Tongue (tissue), 2 donors: ENCODE measurements around the gene PARG. TPM values are rescaled to one million over a fixed set of nuclear protein-coding genes. Genes with fewer than 3 reads are reported as not detected.
A peak's percentile ranks its signal among the peaks of the same experiment; 100 is the strongest.
"Not testable (repeated sequence)": the region's sequence is repeated elsewhere in the genome, so short reads cannot be mapped to it uniquely, and the experiment has no call there.

Experiments used
- DNase-seq: peaks from one replicate; pipeline ENCODE4 v3.0.0-alpha.2; 2015
- total RNA-seq: library from RNA; depleted of rRNA; stranded (reverse); fragments of >200 nt; gene quantifications from one replicate; pipeline ENCODE4 v1.2.3, GENCODE V29; 2014

Gene PARG
- total RNA-seq: 44.0 TPM

DNA sequence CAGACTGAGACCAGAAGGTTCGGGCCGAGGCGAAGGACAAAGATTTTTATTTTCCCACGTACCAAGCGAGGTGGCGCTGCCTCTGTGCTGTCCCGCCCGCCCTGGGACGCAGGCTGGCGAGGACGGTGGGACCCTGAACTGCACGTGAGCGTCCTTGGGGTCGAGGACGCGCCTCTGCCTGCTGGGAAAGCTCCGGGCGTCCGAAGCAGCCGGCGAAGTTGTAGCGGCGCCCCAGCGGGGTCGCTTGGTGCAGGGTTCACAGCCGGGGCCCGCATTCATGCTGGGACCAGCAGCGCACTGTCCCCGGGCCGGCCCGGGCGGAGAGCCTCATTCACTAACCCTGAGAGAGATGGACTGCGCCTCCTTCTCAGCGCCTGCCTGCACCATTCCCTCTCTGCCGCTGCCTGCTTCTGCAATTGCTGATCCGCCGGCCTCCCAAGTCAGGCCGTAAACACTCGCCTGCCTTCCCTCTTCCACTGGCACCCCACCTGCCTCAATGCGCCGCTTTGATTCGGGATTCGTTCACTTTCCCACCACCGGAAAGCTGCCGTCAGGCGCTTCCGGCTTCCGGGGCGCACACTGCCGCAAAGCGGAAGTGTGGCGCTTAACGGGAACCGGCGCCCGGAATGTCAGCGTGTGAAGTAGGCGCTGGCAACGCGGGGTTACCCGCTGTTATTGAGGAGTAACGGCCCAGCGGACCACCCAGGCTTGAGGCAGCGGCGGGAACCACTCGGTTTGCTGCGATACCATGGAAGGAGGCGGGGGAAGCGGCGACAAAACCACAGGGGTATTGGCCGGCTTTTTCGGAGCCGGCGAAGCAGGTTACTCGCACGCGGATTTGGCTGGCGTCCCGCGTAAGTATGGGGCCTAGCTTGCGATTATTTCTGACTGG, at the start of gene PARG, which contains the start of gene TIMM23B:
PARG (minus strand) TSS at position 581 of the 892 bp plus-strand sequence; CDS start at position 279, 302 bp downstream.
TIMM23B (plus strand) TSS at position 607 of the 892 bp plus-strand sequence; CDS start at position 749, 142 bp downstream.
- peak; percentile 90 for DNase-seq

DNA sequence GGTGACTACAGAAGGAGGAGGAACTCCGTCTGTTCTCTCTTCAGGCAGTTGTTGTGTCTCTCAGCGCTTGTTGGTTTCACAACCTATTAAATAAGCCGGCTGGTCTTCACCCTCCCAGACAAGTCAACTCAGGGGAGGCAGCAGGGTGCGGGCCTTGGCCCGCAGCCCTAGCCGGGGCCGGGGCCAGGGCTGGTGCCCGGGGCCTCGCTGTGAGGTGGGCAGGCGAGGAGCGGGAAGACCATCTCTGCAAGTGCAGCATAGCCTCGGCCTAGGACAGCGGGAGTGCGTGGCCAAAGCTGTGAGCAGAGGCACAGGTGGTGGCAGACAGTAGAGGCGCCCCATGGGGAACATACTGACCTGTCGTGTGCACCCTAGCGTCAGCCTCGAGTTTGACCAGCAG, 46.5 kb upstream of the PARG start, which contains the start of gene AGAP6:
AGAP6 (plus strand) TSS at position 31 of the 400 bp plus-strand sequence; CDS start at position 341, 310 bp downstream.
- DNase-seq: not testable (repeated sequence)

DNA sequence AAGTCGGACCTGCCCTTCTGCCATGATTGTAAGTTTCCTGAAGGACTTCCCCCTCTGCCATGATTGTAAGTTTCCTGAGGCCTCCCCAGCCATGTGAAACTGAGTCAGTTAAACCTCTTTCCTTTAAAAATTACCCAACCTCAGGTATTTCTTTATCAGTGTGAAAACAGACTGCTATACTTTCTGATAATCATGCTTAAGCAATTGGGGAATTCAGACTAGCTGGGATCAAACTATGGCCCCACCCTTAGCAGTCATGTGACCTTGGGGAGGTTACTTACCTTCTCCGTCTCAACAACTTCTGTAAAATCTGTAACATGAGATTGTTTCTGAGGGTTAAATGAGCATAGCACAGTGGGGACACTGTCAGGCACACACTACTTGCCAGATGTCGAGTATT, 45.4 kb upstream of the PARG start:
- DNase-seq: not testable (repeated sequence)

DNA sequence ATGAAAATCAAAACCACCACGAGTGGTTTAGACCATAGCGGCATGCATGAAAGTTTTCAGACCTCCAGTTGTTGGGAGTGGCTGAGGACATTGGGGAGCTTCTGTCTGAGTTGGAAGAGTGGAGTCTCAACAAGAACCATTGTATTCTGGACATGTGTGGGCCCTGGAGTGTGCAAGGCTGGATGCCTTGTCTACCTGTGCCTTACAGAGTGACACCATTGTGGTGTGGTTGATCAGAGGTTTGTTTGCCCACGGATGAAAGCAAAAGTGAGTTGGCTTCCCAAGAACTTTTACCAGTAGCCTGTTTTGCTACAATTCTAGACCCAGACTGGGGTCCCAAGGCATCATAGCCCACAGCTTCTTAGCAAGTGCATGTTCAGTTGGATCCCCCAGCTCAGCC, 35.9 kb upstream of the PARG start:
- not testable (repeated sequence) for DNase-seq

DNA sequence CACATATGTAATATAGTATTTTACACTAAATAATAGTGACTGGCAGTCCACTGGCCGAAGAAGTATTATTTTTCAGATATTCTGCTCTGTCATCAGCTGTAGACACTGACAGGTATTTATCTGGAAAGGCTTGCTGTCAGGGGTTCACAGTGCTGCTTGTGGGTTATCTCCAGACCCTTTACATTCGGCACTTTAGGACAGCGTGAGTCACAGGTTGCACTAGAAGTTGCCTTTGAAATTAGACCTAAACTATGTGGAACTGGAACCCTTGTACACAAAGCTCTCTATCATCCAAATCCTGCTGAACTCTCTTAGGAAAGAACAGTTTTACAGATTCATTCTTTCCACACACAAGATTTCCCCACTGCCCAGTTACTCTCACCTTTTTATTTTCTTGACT, 30.3 kb upstream of the PARG start:
- not testable (repeated sequence) for DNase-seq

DNA sequence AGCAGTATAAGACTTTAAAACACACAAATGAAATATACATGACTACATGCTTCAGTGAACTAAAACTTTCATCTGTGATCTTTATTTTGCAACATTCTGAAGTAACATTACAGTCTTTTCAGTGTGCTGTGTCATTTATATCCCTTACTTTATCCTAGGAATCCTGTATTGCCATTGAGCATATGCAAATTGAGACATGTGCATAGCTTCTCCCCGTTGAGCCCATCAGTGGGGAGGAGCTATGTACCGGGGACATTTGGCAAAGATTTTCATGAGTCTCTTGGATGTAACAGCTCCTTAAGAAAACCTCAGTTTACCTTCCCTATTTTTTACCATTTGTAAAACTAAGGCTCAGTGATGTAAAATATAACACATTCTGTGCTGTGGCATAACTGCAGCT, 29.6 kb upstream of the PARG start:
- DNase-seq: not testable (repeated sequence)

DNA sequence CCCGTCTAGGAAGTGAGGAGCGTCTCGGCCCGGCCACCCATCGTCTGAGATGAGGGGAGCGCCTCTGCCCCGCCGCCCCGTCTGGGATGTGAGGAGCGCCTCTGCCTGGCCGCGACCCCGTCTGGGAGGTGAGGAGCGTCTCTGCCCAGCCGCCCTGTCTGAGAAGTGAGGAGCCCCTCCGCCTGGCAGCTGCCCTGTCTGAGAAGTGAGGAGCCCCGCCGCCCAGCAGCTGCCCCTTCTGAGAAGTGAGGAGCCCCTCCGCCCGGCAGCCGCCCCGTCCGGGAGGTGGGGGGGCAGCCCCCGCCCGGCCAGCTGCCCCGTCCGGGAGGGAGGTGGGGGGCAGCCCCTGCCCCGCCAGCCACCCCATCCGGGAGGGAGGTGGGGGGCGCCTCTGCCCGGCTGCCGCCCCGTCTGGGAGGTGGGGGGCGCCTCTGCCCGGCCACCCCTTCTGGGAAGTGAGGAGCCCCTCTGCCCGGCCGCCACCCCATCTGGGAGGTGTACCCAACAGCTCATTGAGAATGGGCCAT, 28.6 kb upstream of the PARG start:
- not testable (repeated sequence) for DNase-seq

DNA sequence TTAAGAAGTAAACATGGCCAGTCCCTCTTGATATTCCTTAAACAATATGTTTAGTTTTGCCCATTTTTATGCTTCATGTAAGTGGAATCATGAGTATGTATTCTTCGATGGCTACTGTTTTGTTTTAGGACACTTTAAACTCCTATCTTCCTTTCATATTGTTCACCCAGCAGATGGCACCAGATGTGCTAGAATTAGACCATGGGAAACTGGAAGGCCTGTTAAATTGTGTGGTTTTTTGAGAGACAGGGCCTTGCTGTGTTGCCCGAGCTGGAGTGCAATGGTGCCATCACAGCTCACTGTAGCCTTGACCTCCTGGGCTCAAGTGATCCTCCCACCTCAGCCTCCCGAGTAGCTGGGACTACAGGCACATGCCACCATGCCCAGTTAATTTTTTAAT, 11.3 kb upstream of the PARG start:
- not testable (repeated sequence) for DNase-seq

DNA sequence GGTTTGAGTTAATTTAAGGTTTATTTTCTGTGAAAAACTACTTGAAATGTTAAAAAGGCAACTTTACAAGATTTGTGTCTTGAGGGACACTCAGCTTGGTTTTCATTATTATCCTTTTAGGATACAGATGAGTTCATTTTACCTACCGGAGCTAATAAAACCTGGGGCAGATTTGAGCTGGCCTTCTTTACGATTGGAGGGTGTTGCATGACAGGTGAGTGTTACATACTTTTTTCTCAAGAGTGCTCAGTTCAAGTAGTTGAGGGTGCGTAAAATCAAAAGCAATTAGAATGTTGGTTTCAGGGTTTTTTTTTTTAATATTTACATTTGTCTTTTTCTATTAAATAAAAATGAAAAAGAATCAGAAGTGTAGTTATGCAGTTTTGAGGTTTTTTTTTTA, 10.2 kb upstream of the PARG start:
- DNase-seq: not testable (repeated sequence)

DNA sequence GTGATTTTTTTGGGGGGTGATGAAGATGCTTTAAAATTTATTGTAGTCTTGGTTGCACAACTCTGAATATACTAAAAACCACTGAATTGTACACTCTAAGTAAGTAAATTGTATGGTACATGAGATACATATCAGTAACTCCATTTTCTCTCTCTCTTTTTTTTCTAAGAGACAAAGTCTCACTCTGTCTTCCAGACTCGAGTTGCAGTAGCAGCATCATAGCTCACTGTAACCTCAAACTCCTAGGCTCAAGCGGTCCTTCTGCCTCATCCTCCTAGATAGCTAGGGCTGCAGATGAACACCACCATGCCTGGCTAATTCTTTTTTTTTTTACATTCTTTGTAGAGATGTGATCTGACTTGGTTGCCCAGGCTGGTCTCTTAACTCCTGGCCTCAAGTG, 6.9 kb upstream of the PARG start:
- not testable (repeated sequence) for DNase-seq

DNA sequence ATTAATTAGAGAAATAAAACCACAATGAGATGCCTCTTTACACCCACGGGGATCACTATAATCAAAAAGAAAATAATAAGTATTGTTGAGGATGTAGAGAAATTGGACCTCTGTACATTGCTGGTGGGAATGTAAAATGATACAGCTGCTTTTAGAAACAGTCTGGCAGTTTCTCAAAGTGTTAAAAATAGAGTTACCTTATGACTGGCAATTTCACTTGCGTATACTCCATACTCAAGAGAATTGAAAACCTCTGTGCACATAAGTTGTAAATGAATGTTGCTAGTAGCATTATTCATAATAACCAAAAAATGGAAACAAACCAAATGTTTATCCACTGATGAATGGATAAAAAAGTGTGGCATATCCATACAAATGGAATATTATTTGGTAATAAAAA, 6.3 kb upstream of the PARG start:
- not testable (repeated sequence) for DNase-seq

DNA sequence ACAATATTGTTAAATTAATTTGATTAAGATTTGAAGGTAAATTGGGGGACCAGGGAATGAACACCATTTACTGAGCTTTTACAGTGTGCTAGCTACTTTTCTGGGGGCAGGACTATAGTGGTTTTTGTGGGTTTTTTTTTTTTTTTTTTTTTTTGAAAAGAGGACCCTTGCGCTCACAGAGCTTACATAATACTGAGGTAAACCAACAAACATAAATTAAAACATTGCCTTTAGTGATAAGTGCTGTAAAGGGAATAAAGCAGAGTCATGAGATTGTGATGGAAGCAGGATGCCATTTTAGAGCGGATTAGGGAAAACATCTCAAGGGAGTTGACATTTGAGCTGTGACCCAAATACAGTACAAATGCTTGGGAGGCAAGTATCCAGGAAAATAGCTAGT, 1.8 kb upstream of the PARG start:
- not testable (repeated sequence) for DNase-seq

DNA sequence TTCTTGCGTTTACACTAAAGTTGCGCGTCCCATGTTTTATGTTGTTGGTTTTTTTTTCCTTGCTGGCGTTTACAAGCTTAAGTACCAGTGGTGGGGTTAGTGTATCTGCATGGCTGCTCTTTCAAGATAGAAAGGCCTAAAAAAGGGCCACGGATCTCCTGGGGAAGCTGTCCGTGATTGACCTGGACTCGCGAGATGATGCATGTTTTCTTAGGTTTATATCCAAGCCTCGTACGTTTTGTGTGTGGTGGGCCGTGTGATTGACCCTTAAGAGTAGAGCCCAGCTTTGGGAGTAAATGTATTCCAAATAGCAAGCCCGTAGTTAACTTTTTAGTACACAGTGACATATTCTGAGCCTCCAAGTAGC, 495 bp upstream of the PARG start:
- peak; percentile 1 for DNase-seq

DNA sequence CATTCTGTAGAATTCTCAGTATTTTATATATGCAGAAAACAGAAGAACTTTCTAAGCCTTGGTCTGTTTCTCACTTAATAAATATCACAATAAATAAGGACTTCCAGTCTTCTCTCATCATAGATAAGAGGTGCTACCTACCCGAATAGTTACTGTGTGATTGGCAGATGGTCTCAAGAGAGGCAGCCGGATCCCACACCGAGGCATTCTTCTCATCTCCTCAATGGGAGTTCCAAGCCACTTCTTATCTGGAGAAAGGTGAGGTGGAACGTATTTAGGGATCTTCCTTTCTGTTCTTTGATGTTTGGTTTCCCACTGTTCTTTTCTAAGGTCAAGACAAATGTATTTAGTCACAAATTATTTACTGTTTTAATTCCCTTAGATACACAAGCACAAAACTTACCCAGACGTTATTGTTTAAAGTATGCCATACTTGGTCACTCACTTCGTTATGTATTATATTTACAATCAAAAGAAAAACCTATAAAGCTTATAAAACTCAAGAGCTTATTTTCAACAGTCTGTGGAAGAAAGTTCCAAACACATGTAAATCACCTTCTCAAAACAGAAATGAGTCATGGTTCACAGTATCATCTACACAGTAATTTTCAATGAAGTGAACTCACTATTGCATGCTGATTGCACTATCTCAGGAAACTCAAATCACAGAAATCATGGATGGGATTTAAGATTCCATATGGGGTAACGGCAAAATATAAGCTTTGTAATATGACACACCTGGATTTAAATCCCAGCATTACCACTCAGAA, 9.7 kb downstream of the PARG start:
- not testable (repeated sequence) for DNase-seq

DNA sequence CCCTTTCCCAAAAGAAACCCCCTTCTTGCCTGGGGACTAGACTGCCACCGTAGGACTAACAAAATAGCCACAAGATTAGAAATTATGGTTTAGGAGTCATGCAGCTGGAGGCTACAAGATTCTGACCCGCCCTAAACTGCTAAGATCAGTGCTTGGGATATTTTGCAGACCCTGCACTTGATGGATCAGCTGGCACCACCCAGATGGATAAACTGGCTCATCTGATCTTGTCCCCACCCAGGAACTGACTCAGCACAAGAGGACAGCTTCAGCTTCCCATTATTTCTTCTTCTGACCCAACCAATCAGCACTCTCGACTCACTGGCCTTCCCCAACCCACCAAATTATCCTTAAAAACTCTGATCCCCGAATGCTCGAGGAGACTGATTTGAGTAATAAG, 10.6 kb downstream of the PARG start:
- DNase-seq: not testable (repeated sequence)

DNA sequence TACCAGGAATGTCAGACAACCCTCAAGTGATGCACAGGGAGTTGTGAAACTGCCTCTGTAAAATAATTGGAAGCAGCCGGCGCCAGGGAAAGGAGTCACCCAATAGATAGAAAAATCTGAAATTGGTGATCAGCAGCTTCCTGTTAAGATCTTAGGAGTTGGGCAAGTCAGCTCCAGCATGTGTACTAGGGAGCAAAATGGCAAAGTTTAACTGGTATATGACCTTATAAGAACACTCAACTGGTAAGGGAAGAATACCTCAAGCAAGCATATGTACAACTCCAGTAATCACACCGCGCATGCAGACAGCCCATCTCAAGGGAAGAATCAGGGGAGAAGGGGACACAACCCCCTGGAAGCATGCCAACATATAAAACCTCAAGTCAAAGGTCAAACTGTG, 18.3 kb downstream of the PARG start:
- not testable (repeated sequence) for DNase-seq

DNA sequence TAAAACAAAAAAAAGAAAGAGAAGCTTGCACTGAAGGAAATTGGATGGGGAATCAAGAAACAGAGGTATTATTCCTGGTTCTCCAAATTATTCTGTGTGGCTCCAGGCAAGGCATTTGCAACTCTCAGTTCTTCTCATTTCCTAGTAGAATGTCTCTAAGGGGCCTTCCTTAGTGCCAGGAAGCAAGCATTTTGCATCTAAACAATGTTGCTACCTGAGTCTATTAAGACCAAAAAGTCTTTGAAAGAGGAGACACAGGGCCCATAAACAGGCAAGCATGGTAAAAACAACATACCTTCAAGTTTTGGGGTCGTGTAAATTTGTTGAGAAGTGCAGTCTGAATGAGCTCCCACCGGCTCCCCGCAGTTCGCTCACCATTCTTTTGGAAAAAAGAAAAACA, 19.8 kb downstream of the PARG start:
- not testable (repeated sequence) for DNase-seq

DNA sequence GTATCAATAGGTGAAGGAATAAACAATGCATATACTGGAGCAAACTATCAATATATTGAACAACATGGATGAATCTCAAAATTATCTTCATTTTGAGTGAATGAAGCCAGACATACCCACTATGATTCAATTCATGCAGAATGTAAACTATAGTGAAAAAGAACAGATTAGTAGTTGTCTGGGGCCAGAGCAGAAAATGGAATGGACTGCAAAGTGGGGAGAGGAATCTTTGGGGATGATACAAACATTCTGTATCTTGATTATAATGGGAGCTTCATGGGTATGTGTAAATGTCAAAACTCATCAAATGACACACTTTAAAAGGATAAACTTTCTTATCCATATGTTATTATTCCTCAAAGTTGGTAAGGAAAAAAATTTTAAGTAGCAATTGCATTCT, 23.9 kb downstream of the PARG start:
- not testable (repeated sequence) for DNase-seq

DNA sequence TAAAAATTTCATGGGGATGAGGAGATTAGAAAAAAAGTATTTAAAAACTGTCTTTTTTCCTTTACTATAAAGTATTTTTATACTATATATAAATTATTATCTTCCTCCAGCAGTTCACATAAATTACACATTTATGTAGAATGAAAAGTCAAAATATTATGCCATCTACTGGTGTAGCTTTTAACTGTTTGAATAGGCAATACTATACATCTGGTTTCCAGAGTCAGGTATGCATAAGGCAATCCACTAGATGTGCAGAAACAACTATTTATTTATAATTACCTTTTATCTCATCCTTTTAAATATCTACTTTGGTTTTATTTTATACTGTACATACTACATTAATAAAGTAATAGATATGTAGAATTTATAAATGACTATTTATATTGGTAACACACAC, 25.4 kb downstream of the PARG start:
- DNase-seq: not testable (repeated sequence)

DNA sequence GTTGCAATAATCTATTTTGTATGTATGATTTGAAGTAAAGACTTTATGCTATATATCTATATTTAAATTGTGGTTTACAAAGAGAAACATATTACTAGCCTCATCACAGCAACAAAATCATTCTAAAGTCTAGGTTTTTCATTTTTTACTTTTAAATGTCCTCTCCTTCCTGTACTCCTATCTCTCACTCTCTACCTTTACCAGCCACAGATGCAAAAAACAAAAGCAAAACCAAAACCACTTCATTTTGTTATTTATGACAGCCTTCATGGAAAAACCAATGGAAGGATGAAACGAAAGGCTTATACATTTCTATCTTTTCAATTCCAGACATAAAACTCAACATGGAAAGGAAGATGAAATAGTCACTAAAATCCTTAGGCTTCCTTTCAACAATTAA, 31.5 kb downstream of the PARG start:
- not testable (repeated sequence) for DNase-seq

DNA sequence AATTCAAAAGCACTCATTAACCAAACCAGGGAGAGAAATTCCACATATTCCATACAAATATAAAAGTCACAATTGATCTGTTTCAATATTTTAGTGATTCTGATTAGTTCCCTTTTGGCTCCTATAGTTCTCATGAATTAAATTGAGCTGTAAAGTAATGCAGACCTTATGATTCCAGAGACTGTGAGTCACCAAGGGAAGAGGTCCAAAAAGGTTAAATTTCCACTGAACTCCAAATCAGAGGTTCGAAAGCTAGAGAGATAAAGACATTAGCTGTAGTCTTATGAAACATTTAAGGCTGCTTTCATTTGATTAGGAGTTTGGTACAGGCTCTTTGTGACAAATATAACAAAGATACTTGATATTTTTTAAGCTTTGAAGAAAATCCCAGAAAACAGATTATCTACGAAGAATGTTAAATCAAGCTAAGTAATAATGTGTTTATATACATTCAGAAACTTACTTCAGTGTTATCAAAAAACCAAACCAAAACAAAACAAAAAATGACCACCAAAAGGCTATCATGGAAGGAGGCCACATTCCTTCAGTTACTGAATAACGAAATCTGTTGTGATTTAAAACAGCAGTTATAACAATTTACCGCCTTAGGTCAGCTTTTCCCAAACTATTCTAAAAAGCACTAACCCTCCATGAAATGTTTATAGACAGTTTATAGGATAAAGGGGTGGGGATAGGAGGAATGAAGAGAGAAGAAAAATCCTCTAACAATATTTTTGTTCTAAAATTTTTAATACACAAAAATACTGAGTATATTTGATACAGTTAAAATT, 33.3 kb downstream of the PARG start:
- DNase-seq: not testable (repeated sequence)

DNA sequence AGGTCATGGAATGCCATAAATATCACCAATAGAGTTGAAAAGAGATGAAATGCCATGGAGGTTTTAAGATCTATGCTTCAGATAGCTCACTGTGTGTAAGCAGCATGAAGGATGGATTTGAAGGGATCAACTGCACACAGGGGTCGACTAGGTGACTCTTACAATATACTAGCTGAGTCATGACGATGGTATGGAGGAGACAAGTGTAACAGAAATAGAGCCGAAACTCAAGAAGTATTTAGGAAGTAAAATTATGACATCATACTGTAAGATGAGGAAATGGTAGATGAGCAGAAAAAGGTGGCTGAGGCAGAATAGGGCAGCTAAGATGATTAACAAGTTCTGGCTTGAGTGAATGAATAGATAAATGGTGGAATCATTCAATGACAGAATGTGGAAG, 38.0 kb downstream of the PARG start:
- DNase-seq: not testable (repeated sequence)
